Prostate gland (tissue), 2 donors: ENCODE data around the gene TSEN15. TPM values are rescaled to one million over a fixed set of nuclear protein-coding genes. Genes with fewer than 3 reads are reported as not detected.
"Not testable (repeated sequence)": the region's sequence is repeated elsewhere in the genome, so short reads cannot be mapped to it uniquely, and the experiment has no call there.

Experiments
- DNase-seq: peaks from one replicate; pipeline ENCODE4 v3.0.0-alpha.2; 2019; ENCODE audit warnings: low spot score
- H3K27ac ChIP-seq, 2 donors: fragments of 200-600 bp; sonication (generic); 2 replicates each; pipeline ENCODE4 v1.5.1; 2017 to 2019
- H3K27me3 ChIP-seq: fragments of 200-600 bp; sonication (generic); replicated peaks from 2 replicates; pipeline ENCODE4 v1.5.1; 2019; ENCODE audit not compliant: insufficient read depth
- H3K36me3 ChIP-seq, 2 donors: fragments of 200-600 bp; sonication (generic); 1 replicate in 1 of 2; 2 replicates in 1 of 2; pipeline versions ENCODE4 v1.5.1 to v1.8.1; 2017 to 2019
- H3K4me1 ChIP-seq: fragments of 200-600 bp; sonication (generic); replicated peaks from 2 replicates; pipeline ENCODE4 v1.5.1; 2019
- H3K4me3 ChIP-seq, 2 donors: fragments of 200-600 bp; sonication (generic); 2 replicates each; pipeline ENCODE4 v1.5.1; 2017 to 2019
- H3K9me3 ChIP-seq: fragments of 200-600 bp; sonication (generic); 2 replicates; pipeline ENCODE4 v1.5.1; 2017
- POLR2A ChIP-seq: fragments of 450-650 bp; IDR thresholded peaks from one replicate; pipeline ENCODE4 v1.6.1; 2016; ENCODE audit warnings: antibody characterized with exemption, mild to moderate bottlenecking
- POLR2AphosphoS5 ChIP-seq: sonication (generic); formaldehyde crosslinking; IDR thresholded peaks from one replicate; pipeline ENCODE4 v1.6.1; 2017; ENCODE audit warnings: antibody characterized with exemption
- WGBS: methylation state at CpG from one replicate; pipeline ENCODE4 v1.1.5; 2018; 5-methylcytosine and 5-hydroxymethylcytosine counted together
- intact Hi-C: fragments of 100-400 bp; cut with DNase I; formaldehyde crosslinking; loops from one replicate; pipeline ENCODE4 v1.14.2; 2022
- total RNA-seq, 2 donors: library from RNA; depleted of rRNA; stranded (reverse); fragments of >200 nt; gene quantifications; one replicate each; pipeline ENCODE4 v1.1.0, GENCODE V29; 2016
- TF ChIP-seq, protein P1 (sequence below), 4 experiments: fragments of 200-600 bp in 2 of 4; fragments of 450-650 bp in 2 of 4; sonication (generic) in 2 of 4; IDR thresholded peaks; 1 replicate in 3 of 4; 2 replicates in 1 of 4; pipeline ENCODE4 v1.5.1; 2016 to 2019; ENCODE audit warnings: antibody characterized with exemption in 4 of 4, mild to moderate bottlenecking in 2 of 4, moderate library complexity in 2 of 4

Gene TSEN15
- total RNA-seq, 2 donors from 2014 or later: 33.4 to 36.8 TPM

DNA sequence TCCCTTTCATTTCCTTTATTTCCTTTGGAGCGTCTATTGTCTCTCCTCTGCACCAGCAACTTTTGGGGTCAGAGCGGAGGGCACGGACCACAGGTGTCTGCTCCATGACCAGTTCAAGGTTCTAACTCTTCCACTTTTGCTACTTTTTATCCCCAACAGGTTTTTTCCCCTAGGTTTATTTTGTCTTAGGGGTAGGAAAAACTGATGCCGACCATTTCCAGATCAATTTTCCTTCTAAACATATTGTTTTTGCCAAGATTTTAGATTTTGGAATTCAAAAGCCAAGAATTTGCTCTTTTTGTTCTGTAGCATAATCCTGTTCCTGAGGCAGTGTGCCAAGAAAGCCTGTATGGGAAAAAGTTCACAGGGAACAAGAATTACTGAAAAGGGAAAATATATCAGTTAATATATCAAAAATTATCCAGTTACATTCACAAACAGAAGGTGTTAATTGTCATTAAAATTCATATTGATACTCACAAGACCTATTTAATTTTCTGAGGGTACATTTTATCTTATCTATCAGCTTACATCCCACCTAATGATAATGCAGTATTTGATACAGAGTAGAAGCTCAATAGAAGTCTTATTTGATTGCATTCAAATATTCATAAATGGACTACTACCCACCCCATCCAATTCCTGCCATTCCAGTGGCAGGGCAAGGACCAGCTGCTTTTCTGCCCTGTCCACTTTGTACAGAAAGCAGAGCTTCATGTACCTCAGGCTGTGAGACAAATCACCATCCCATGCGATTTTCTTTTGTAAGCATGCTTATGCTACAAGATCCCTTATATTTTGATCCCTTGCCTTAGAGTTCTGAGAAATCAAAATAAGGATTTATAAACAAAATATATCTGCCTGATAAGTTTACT, 31.2 kb downstream of the TSEN15 start:
- Histone ChIP-seq H3K4me1 (peaks cover 8% of the 10 kb centered on the region), H3K4me3 (no peak overlapping the region), H3K36me3 (no peaks in the 10 kb centered on the region), H3K9me3 (no peaks in the 10 kb centered on the region), H3K27ac (no peak overlapping the region), H3K27me3 (no peaks in the 10 kb centered on the region)
- intact Hi-C loops: no loop called here
- 85% methylated on average over 5 of the region's 5 CpGs for WGBS
- TF ChIP-seq, protein P1, sequence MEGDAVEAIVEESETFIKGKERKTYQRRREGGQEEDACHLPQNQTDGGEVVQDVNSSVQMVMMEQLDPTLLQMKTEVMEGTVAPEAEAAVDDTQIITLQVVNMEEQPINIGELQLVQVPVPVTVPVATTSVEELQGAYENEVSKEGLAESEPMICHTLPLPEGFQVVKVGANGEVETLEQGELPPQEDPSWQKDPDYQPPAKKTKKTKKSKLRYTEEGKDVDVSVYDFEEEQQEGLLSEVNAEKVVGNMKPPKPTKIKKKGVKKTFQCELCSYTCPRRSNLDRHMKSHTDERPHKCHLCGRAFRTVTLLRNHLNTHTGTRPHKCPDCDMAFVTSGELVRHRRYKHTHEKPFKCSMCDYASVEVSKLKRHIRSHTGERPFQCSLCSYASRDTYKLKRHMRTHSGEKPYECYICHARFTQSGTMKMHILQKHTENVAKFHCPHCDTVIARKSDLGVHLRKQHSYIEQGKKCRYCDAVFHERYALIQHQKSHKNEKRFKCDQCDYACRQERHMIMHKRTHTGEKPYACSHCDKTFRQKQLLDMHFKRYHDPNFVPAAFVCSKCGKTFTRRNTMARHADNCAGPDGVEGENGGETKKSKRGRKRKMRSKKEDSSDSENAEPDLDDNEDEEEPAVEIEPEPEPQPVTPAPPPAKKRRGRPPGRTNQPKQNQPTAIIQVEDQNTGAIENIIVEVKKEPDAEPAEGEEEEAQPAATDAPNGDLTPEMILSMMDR (IDR thresholded peaks at IDR 0.05): no peak
- no peak for TF ChIP-seq POLR2A
- no peak for TF ChIP-seq POLR2AphosphoS5
- DNase-seq: no peak

DNA sequence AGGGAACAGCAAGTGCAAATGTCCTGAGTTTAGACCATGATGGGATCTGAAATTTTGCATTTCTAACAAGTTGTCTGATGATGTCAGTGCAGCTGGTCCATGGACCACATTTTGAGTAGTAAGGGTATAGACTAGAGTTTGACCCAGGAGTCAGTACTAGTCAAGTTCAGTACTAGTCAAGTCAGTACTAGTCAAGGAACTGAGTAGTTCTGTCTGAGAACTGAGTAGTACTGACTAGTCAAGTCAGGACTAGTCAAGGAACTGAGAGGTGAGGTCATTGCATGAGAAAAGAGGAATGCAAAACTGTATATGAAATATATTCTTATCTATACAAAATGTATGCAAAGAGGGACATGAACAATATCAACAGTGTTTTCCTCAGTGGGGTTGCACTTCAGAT, 34.1 kb downstream of the TSEN15 start:
- Histone ChIP-seq H3K9me3 (no peaks in the 10 kb centered on the region), H3K36me3 (no peaks in the 10 kb centered on the region), H3K27me3 (no peaks in the 10 kb centered on the region), H3K4me3 (no peak overlapping the region), H3K27ac (no peak overlapping the region), H3K4me1 (no peaks in the 10 kb centered on the region)
- intact Hi-C loops: no loop called here
- DNase-seq: no peak
- TF ChIP-seq POLR2A (no peak), POLR2AphosphoS5 (no peak)
- TF ChIP-seq, protein P1 (IDR thresholded peaks at IDR 0.05): no peak

DNA sequence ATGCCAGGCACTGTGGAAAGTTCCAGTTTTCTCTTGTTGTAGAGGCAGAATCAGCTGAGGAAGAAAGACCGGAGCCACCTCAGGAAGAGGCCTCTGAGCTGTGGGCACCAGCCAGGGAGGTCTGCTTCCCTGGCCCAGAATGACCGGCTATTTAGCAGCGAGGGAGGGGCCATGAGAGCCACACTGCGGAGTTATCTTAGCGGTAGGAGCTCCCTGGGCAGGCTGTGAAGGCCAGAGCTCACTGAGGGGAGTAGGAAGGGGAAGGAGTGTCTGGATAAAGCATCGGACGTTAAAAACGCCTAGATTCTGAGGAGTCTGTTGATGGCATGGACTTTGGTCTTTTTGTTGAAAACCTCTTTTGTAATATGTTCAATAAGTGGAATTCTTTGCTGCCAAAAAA, 36.5 kb downstream of the TSEN15 start:
- no peaks in the 10 kb centered on the region for H3K36me3 ChIP-seq
- DNase-seq: no peak
- no peak overlapping the region for H3K4me3 ChIP-seq
- H3K27me3 ChIP-seq: no peaks in the 10 kb centered on the region
- TF ChIP-seq POLR2AphosphoS5 (no peak), POLR2A (no peak)
- H3K9me3 ChIP-seq: no peaks in the 10 kb centered on the region
- H3K4me1 ChIP-seq: no peaks in the 10 kb centered on the region
- WGBS: 77% methylated on average over 8 of the region's 8 CpGs
- intact Hi-C loops: no loop called here
- no peak overlapping the region for H3K27ac ChIP-seq

- DNase-seq: no peak
- H3K9me3 ChIP-seq: no peaks in the 10 kb centered on the region
- TF ChIP-seq POLR2AphosphoS5: no peak
- TF ChIP-seq, protein P1 (IDR thresholded peaks at IDR 0.05): no peak
- no peak for TF ChIP-seq POLR2A
- H3K4me3 ChIP-seq: no peak overlapping the region
- no peaks in the 10 kb centered on the region for H3K4me1 ChIP-seq
- 63% methylated on average over 2 of the region's 2 CpGs for WGBS
- intact Hi-C loops: no loop called here
- H3K36me3 ChIP-seq: no peaks in the 10 kb centered on the region
- no peaks in the 10 kb centered on the region for H3K27me3 ChIP-seq
- no peak overlapping the region for H3K27ac ChIP-seq
Measured at GRCh38 chr1:184093071-184093470, 41.5 kb downstream of the TSEN15 start.

DNA sequence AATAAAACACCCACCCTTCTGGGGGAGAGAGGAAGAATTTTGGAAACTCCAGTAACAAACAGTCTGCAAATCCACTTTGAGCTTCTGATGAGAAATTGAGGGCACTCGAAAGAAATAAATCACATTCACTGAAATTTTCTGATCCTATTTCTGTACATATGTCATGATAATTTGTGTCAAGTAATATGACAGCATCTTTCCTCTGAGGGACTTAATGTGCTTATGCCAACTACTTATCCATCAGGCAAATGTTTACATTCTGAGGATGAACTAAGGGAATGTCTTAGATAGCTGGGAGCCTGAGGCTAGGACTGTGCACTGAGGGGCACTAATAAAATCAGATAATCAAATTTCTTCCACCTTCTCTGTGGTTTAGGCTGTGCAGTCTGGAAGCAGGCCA, 44.5 kb downstream of the TSEN15 start:
- no peak for DNase-seq
- H3K36me3 ChIP-seq: no peaks in the 10 kb centered on the region
- H3K9me3 ChIP-seq: no peaks in the 10 kb centered on the region
- intact Hi-C loops: no loop called here
- H3K27me3 ChIP-seq: no peaks in the 10 kb centered on the region
- H3K27ac ChIP-seq: no peak overlapping the region
- 86% methylated on average over 1 of the region's 1 CpG for WGBS
- no peaks in the 10 kb centered on the region for H3K4me1 ChIP-seq
- TF ChIP-seq, protein P1 (IDR thresholded peaks at IDR 0.05): no peak
- TF ChIP-seq POLR2AphosphoS5 (no peak), POLR2A (no peak)
- no peak overlapping the region for H3K4me3 ChIP-seq

GRCh38 chr1:184096580-184096979, 45.0 kb downstream of the TSEN15 start:
- DNase-seq, H3K4me3 ChIP-seq, H3K9me3 ChIP-seq, H3K27me3 ChIP-seq, H3K4me1 ChIP-seq, H3K36me3 ChIP-seq, H3K27ac ChIP-seq, intact Hi-C loops: not testable (repeated sequence)
- 84% methylated on average over 5 of the region's 5 CpGs for WGBS
